GM12873 (cell line): ENCODE measurements around the gene CHST11.

Experiments used
- TF ChIP-seq, protein P1 (sequence below): IDR thresholded peaks from 2 replicates; pipeline ENCODE4 v1.5.1; 2012; ENCODE audit warnings: low read depth, mild to moderate bottlenecking, moderate library complexity, low read length, control low read depth; ENCODE audit not compliant: insufficient read depth; ENCODE audit errors: missing control alignments

Gene CHST11

DNA sequence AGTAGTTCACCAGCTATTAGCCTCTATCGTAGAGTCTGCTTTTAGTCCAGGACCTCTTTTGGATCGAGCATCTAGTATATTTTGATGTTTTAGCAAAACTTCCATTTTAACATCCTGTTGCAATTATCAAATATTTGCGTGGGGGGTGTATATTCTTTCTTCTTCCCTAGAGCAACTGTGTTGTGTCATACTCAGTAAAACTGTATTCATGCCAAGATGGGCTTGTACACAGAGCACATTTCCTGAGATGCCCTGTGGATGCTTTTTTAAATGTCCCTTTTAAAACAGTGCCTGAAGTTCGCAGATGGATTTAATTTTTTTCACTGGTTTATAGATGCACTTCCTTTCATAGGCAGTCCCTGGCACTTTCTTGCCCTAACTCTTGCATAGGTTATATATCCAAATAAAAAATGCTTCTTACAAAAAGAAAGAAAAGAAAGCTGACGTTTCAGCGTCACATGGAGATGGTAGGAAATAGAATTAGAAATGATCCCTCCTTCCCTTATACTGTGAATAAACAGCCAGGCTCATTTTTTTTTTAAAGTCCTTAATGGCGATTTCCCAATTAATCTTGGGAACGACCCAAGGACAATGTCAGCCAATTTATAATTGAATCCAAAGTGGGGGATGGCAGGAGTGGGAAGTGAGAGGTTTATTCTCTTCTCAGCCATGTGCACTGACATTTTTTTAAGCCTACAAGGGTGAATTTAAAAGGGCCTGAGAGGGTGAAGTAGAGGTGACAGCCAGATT lies 254.4 kb downstream of the CHST11 start:
- TF ChIP-seq, protein P1, sequence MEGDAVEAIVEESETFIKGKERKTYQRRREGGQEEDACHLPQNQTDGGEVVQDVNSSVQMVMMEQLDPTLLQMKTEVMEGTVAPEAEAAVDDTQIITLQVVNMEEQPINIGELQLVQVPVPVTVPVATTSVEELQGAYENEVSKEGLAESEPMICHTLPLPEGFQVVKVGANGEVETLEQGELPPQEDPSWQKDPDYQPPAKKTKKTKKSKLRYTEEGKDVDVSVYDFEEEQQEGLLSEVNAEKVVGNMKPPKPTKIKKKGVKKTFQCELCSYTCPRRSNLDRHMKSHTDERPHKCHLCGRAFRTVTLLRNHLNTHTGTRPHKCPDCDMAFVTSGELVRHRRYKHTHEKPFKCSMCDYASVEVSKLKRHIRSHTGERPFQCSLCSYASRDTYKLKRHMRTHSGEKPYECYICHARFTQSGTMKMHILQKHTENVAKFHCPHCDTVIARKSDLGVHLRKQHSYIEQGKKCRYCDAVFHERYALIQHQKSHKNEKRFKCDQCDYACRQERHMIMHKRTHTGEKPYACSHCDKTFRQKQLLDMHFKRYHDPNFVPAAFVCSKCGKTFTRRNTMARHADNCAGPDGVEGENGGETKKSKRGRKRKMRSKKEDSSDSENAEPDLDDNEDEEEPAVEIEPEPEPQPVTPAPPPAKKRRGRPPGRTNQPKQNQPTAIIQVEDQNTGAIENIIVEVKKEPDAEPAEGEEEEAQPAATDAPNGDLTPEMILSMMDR, result no peak

DNA sequence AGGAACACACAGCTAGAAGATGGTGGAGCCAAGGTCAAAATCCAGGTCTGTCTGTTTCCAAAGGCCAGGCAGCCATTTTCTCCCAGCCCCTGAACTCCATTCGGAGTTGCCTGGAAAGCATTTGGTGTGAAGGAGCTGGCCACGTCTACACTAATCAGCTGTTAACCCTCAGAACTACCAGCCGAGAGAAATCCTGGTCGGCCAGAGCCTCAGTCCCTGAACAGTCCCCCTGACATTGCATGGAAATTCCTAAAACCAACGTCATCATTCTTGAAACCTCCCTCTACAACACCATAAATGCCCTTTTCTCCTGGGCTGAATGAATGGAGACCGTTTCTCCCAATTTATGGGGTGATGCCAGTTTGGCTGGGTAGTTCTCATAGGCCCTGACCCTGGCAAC lies 255.7 kb downstream of the CHST11 start:
- TF ChIP-seq, protein P1, result no peak

DNA sequence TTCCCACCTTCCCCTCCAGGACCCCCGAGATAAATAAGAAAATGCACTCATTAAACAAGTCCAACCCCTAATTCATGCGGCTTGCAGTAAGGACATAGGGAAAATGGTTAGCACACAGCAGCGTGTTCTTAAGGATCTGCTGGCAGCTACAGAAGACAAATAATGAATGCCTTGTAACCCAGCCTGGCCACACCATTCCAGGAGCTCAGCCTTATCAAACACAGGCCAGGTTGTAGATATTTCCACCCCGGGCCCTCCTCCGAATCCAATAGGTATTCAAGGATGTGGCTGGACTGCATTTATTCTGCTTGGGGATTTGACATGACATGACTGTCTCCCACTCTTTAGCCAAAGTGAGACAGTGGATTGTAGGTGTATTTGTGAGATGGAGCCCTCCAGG lies 256.2 kb downstream of the CHST11 start:
- TF ChIP-seq, protein P1, result no peak

DNA sequence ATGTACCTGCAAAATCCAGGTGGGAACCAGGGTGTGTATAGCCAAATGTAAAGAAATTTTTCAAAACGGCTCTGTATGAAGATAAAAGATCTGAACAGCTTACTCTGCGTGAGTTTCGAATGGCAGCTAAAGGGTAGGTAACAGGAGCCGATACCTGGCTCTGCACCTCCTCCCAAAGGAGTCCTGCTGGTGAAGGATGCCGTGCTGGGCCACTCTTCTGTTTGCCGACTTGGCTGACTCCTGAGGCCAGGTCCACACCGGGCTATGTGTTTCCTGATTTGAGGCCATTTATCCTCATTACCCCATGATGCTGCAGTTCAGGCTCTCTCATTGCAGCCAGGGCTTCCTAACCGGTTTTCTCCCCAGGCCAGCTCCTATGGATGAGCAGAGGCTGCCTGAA lies 256.7 kb downstream of the CHST11 start:
- TF ChIP-seq, protein P1, result no peak

DNA sequence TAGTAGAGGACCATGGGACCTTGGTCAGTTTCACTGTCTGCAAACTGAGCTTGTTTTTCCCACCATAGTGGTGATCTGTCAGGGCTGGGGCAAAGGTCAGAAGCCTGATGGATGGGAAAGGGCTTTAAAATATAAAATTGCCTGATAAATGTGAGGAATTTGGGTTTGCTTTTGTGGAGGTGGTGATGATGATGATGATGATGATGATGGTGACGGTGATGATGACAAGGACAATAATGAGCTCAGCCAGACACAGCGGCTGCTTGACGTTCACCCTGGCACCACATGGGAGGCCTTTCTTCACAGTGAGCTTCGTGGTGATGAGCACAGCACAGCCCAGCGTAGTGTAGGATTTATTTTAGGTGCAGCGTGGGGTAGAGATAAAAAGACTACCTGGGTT lies 257.6 kb downstream of the CHST11 start:
- TF ChIP-seq, protein P1, result no peak

DNA sequence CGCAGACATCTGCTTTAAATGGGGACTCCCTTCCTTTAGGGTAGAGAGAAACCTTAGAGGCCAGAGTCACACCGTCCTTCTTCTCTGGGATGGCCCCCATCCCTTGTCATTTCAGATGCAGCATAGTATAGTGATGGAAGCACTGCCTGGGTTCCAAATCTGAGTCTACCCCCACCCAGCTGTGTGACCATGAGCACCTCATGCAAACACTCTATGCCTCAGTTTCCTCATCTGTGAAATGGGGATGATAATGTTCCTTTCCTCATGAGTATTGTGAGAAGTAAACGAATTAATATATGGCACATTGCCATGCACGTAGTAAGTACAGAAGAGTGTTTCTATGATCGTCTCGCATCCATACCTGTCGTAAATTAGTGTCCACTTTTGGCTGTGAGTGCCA lies 259.4 kb downstream of the CHST11 start:
- TF ChIP-seq, protein P1, result no peak

DNA sequence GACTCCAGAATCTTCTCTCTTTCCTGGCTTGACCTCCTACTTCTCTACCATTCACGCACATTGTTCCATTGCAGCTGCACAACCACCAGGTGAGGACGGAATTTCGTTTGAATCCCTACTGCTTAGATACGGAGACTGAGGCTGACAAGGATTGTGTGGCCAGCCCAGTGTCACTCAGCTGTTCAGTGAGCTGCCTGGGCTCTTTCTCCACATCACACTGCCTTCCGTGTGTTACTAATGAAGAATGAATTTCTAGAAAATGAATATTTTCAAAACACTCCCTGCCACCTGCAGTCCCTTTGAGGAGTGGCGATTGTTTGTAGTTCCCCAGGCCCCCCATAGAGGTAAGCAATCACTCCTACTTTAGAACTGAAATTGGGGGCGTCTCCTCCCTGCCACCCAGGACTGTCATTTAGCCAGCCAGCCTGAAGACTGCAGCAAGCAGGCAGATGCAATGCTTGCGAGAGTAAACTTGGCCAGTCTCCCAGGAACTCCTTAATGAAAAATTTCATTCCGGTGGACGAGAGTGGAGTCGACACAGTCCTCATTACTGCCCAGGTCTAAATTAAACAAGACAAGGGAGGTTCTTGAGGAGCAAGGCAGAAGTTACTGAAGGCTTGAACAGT lies 261.7 kb downstream of the CHST11 start:
- TF ChIP-seq, protein P1, result no peak
